ENCODE results near the gene BAD. TPM values are rescaled to one million over a fixed set of nuclear protein-coding genes. Genes with fewer than 3 reads are reported as not detected.

The BAD gene
- total and polyA plus RNA-seq, 2 donors (not counting 1 experiment from before 2014, with no cell fraction given), result 24.0 to 39.1 TPM

DNA sequence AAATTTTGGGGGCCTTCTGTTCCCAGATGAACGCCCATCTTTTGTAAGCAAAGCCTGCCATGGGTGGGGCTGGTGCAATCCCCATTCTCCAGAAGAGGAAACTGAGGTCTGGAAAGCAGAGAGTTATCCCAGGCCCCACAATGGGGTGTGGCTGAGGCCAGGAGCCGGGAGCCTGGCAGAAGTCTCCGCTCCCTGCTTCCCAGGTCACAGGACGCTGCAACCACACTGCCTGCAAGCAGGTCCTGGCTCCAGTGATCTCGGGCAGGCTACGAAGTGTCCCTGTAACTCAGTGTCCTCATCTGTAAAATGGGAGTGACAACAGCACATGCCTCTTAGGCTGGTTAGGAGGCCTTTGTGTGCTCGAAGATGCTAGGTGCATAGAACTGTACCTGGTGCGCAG lies 31.4 kb downstream of the BAD start:
- Histone ChIP-seq H3K9ac (ENCODE audit: low read length) (no peak overlapping the region), H3K27ac (ENCODE audit: low read length in 2 of 2) (no peak overlapping the region), H3K4me1 (ENCODE audit: control insufficient read depth in 2 of 2, insufficient read depth in 2 of 2, low read length in 2 of 2) (peaks cover 17 to 23% of the 10 kb centered on the region in 2 donors), H4K20me1 (ENCODE audit: control insufficient read depth, insufficient read depth, low read length, poor library complexity, severe bottlenecking) (no peaks in the 10 kb centered on the region), H3K9me3 (ENCODE audit: control extremely low read depth in 1 of 3, control insufficient read depth in 2 of 3, insufficient read depth in 1 of 3, low read length in 2 of 3) (no peaks in the 10 kb centered on the region), H3K36me3 (replicated peaks in 1 of 2; ENCODE audit: control extremely low read depth in 1 of 2, control insufficient read depth in 1 of 2, extremely low read depth in 1 of 2, insufficient read depth in 2 of 2, low read length in 1 of 2) (no peaks in the 10 kb centered on the region), H3K4me3 (ENCODE audit: control extremely low read depth in 1 of 5, extremely low read depth in 1 of 5, insufficient read depth in 1 of 5, low read depth in 2 of 5, low read length in 4 of 5) (no peak overlapping the region), H3K4me2 (replicated peaks; ENCODE audit: low read depth, low read length, poor library complexity, severe bottlenecking) (peak overlapping the region; percentile 90), H2AFZ (ENCODE audit: insufficient read depth, low read depth, low read length, poor library complexity, severe bottlenecking) (no peak overlapping the region), H3K79me2 (ENCODE audit: control insufficient read depth, insufficient read depth, low read length) (peaks cover 4% of the 10 kb centered on the region), H3K27me3 (replicated peaks in 1 of 4; ENCODE audit: control extremely low read depth in 1 of 4, control insufficient read depth in 3 of 4, insufficient read depth in 4 of 4, low read length in 3 of 4) (no peaks in the 10 kb centered on the region)
- ChIA-PET CTCF (interaction anchor here (3.8 to 10.4 kb wide), 3 partner anchors 16 to 49 kb away, joined by 25 to 141 read pairs (median 51); partner anchors contain the start of genes CATSPERZ and FERMT3), POLR2A (no interaction called here)
- H3K4me1 Mint-ChIP-seq, result peaks cover 18% of the 10 kb centered on the region
- H3K27me3 Mint-ChIP-seq, result no peaks in the 10 kb centered on the region
- WGBS (ENCODE audit: insufficient coverage), result 91% methylated on average over 8 of the region's 8 CpGs
- no peak for DNase-seq
- intact Hi-C loops (cut with micrococcal nuclease), result no loop called here
- no peak for ATAC-seq (ENCODE audit: low read depth)
- no peaks in the 10 kb centered on the region for H3K9me3 Mint-ChIP-seq (ENCODE audit: insufficient read depth)
- peak overlapping the region; percentile 41 for H3K4me3 Mint-ChIP-seq
- TF ChIP-seq, protein P1, sequence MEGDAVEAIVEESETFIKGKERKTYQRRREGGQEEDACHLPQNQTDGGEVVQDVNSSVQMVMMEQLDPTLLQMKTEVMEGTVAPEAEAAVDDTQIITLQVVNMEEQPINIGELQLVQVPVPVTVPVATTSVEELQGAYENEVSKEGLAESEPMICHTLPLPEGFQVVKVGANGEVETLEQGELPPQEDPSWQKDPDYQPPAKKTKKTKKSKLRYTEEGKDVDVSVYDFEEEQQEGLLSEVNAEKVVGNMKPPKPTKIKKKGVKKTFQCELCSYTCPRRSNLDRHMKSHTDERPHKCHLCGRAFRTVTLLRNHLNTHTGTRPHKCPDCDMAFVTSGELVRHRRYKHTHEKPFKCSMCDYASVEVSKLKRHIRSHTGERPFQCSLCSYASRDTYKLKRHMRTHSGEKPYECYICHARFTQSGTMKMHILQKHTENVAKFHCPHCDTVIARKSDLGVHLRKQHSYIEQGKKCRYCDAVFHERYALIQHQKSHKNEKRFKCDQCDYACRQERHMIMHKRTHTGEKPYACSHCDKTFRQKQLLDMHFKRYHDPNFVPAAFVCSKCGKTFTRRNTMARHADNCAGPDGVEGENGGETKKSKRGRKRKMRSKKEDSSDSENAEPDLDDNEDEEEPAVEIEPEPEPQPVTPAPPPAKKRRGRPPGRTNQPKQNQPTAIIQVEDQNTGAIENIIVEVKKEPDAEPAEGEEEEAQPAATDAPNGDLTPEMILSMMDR (IDR thresholded peaks at IDR 0.05), result no peak
- no peak for TF ChIP-seq EZH2 (IDR thresholded peaks at IDR 0.05; ENCODE audit: borderline replicate concordance, insufficient read depth, low read depth, low read length, poor library complexity, severe bottlenecking)
- no peak overlapping the region for H3K27ac Mint-ChIP-seq

DNA sequence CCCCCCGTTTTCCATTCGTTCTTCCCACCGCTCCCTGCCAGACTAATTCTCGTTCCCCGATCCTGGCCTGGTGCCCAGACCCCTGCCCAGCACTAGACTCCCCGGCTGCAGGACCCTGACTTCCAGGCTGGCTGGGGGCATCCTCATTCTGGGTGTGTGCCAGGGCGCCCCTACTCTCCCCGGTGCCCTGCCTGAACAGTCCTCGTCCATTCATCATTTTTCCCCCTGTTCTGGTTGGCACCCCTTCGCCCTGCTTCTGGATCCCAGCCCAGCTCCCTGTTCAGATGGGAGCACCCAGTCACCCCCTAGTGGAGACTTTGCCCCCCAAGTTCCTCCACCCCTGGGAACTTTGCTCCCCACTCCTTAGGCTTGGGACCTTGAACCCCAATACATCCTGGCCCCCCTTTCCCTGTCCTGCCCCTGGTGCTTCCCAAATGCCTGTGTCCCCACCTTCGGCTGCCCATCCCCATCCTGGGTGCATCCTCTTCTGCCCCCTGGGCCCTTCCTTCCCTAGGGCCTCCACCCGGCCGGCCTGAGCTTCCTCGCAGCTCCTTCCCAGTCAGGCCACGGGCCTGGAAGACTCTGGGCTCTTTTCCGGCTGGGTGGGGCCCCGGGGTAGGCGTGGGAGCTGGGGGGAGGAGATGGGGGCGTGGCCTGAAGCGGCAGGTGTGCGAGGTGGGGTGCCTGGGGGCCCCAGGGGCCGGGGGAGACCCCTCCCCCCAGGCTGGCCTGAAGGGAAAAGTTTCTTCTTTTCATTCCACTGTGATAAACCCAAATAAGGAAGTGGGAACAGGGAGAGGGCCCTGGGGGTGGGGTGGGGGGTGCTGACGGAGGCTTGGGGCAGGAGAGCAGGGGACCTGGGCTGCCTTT lies 32.2 kb downstream of the BAD start:
- CTCF ChIA-PET, result interaction anchor here (0.7 to 10.4 kb wide), 12 partner anchors 11 to 103 kb away, joined by 3 to 141 read pairs (median 6); partner anchors contain the start of genes CATSPERZ, FERMT3, FKBP2 and NUDT22
- Histone ChIP-seq H3K4me1 (ENCODE audit: control insufficient read depth in 2 of 2, insufficient read depth in 2 of 2, low read length in 2 of 2) (peaks cover 17 to 30% of the 10 kb centered on the region in 2 donors), H3K4me2 (replicated peaks; ENCODE audit: low read depth, low read length, poor library complexity, severe bottlenecking) (peak overlapping the region; percentile 90), H3K27me3 (replicated peaks in 1 of 4; ENCODE audit: control extremely low read depth in 1 of 4, control insufficient read depth in 3 of 4, insufficient read depth in 4 of 4, low read length in 3 of 4) (no peaks in the 10 kb centered on the region), H2AFZ (ENCODE audit: insufficient read depth, low read depth, low read length, poor library complexity, severe bottlenecking) (peak overlapping the region; percentile 82), H3K27ac (ENCODE audit: low read length in 2 of 2) (no peak overlapping the region), H3K4me3 (ENCODE audit: control extremely low read depth in 1 of 5, extremely low read depth in 1 of 5, insufficient read depth in 1 of 5, low read depth in 2 of 5, low read length in 4 of 5) (peak overlapping the region; percentile 39 to 87 (median 63)), H4K20me1 (ENCODE audit: control insufficient read depth, insufficient read depth, low read length, poor library complexity, severe bottlenecking) (no peaks in the 10 kb centered on the region), H3K9me3 (ENCODE audit: control extremely low read depth in 1 of 3, control insufficient read depth in 2 of 3, insufficient read depth in 1 of 3, low read length in 2 of 3) (no peaks in the 10 kb centered on the region), H3K79me2 (ENCODE audit: control insufficient read depth, insufficient read depth, low read length) (peaks cover 4% of the 10 kb centered on the region), H3K9ac (ENCODE audit: low read length) (peak overlapping the region; percentile 76), H3K36me3 (replicated peaks in 1 of 2; ENCODE audit: control extremely low read depth in 1 of 2, control insufficient read depth in 1 of 2, extremely low read depth in 1 of 2, insufficient read depth in 2 of 2, low read length in 1 of 2) (no peaks in the 10 kb centered on the region)
- H3K9me3 Mint-ChIP-seq (ENCODE audit: insufficient read depth), result no peaks in the 10 kb centered on the region
- no peak for ATAC-seq (ENCODE audit: low read depth)
- DNase-seq, result peak; percentile 63
- TF ChIP-seq EZH2 (IDR thresholded peaks at IDR 0.05; ENCODE audit: borderline replicate concordance, insufficient read depth, low read depth, low read length, poor library complexity, severe bottlenecking), result no peak
- TF ChIP-seq, protein P1 (IDR thresholded peaks at IDR 0.05), result peak; percentile 39
- intact Hi-C loops (cut with micrococcal nuclease), result no loop called here
- POLR2A ChIA-PET, result interaction anchor here (0.7 to 1.2 kb wide), 5 partner anchors 10 to 48 kb away, joined by 3 to 6 read pairs (median 3); partner anchors contain the start of genes BAD and GPR137
- WGBS (ENCODE audit: insufficient coverage), result 2% methylated on average over 14 of the region's 23 CpGs
- peak overlapping the region; percentile 76 for H3K27ac Mint-ChIP-seq
- peak overlapping the region; percentile 88 for H3K4me3 Mint-ChIP-seq
- H3K4me1 Mint-ChIP-seq, result peaks cover 22% of the 10 kb centered on the region
- no peaks in the 10 kb centered on the region for H3K27me3 Mint-ChIP-seq

Measured in B cell (primary cell).